SK-N-DZ (cell line): Measurements from ENCODE around the gene HOXD9.
A peak's percentile ranks its signal among the peaks of the same experiment; 100 is the strongest.

ENCODE experiments used
- DNase-seq: peaks from one replicate; pipeline ENCODE4 v3.0.0-alpha.2; 2015; ENCODE audit warnings: low spot score

HOXD9 gene

DNA sequence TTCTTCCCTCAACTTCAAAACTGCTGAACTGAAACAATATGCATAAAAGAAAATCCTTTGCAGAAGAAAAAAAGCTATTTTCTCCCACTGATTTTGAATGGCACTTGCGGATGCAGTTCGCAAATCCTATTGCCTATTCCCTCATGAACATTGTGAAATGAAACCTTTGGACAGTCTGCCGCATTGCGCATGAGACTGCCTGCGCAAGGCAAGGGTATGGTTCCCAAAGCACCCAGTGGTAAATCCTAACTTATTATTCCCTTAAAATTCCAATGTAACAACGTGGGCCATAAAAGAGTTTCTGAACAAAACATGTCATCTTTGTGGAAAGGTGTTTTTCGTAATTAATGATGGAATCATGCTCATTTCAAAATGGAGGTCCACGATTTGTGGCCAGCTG, 15.4 kb downstream of the HOXD9 start:
- no peak for DNase-seq

DNA sequence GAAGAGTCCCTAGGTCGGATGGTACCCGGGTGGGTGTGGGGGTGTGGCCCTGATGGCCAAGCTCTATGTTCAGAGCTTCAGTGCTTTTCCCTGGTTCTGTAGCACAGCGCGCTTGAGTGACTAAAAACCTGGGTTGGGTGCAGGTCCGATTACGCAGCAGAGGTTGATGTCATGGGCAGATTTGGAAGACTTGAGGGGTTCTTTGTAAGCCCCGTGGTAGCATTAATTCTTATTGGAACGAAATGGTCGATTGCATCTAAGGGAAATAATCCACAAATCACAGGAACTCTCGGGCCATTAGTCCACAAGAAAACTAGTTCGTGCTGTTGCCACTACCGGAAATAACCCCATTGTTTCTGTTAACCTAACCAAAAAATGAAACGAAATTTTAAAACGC, 16.0 kb downstream of the HOXD9 start:
- no peak for DNase-seq

DNA sequence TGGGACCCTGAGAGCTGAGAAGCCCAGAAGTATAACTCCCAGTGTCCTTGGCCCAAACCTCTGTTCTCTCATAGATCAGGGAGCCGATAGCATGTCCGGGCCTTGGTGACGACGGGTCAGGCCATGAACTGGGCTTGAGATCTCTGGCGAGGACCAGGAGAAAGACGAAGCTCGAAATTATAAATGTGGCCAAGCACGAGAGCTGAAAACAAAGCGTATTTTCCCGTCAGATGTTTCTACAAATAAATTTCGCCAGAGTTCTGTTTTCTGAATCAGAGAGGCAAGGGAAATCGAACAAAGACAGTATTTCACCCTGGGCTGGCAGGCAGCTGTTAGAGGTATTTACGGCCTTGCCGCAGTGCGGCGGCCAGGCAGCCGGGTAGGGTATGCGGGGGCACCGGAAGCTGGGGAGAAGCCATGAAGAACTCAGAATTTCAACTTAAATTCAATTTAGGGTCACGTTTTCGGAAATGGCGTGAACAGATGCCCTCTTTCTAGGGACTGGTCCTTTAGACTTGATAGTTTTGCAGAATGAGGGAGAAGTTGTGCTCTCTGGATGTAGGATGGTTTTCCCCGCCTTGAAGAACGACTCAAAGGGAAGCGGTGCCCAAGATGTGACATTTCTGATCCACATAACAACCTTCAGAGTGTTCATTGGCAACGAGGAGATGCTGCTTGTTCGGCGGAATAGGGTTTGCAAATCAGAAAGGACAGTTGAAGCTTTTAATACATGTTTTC, 16.6 kb downstream of the HOXD9 start:
- no peak for DNase-seq

DNA sequence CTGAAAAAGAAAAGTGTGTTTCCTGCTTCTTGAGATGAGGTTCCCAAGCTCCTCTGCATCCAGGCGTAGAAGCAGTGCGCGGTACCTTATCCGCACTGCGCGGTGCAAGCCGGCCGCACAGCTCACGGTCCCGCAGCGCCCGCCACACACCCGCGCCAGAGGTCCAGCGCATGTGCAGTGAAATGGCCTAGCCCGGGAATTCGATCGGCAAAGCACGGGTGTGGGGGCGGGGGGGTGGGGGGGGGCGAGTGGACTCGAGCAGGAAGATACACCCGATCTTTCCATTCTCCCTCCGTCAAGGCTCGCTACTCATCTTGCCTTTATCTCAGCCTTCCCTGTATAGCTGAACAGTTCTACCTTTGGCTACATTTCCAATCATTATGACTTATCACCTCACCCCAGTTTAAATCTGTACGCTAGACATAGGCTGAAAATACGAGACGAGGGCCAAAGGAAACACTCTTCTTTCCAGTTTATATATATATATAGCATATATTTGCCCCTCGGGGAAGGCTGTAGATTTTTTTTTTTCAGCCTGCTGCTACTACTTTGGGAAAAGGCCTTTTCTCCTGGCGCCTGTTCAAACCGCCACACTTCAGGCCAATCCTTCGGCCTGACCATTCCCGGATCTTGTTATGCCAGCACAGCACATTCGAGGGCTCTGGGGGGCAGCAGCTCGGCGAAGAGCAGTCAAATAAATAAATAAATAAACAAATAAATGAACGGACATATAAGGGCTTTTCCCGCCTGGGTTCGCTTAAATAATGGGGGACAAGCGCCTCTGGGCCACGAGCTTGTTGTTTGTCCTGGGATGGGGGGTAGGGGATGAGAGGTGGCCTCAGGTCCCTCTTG, 17.4 kb downstream of the HOXD9 start:
- DNase-seq, result no peak

DNA sequence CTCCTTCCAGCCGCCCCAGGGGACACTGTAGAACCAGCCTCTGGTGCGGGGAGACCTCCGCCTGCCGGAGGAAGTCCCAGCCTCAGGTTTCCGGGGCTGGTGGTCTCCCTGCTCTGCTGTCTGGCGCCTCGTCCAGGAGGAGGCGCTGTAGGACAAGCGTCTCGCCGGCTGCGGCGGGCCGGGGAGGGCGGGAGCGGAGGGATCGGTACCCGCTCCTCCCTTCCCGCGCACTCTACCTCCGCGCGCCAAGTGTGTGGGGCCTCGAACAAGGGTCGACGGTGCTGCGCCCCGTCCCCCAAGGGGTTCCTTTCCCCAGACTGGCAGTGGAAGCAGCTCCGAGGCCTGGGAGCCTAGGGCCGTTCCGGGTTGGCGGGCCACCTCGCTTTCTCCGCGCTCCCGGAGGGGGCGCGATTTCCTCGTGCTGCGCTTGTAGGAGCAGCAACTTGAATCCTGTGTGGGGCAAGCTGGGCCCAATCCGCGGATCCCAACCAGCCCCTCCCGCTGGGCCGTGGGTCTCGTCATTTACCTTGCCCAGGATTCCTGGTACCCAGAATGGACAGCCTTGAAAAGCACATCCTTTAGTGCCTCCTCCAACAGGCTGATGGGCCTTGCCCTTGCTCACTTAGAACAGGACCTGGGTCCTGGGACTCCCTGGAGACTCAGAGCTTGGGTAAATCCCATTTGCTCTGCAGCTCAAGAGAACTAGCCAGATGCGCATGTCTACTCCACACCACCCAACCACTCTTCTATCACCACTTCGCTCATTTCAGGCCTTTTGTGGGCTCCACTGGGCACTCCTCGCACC, 18.2 kb downstream of the HOXD9 start:
- no peak for DNase-seq

DNA sequence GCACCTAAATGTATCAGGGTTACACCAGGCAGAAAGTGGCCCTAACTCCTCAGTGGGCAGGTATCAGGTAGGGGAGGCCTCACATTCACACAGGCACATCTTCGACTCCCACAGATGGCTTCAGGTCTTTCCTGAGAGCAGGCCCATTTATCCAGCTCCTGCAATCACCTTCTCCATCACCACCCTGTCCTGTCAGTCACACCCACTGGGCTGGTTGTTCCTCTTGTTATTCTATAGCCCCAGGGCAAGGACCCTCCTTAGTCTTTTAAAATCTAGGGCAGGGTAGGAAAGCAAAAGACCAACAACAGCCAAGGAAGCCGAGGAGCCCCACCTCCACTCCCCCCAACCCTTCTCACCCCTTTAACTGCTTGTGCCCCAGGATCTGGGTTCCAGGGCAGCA, 19.8 kb downstream of the HOXD9 start:
- no peak for DNase-seq

DNA sequence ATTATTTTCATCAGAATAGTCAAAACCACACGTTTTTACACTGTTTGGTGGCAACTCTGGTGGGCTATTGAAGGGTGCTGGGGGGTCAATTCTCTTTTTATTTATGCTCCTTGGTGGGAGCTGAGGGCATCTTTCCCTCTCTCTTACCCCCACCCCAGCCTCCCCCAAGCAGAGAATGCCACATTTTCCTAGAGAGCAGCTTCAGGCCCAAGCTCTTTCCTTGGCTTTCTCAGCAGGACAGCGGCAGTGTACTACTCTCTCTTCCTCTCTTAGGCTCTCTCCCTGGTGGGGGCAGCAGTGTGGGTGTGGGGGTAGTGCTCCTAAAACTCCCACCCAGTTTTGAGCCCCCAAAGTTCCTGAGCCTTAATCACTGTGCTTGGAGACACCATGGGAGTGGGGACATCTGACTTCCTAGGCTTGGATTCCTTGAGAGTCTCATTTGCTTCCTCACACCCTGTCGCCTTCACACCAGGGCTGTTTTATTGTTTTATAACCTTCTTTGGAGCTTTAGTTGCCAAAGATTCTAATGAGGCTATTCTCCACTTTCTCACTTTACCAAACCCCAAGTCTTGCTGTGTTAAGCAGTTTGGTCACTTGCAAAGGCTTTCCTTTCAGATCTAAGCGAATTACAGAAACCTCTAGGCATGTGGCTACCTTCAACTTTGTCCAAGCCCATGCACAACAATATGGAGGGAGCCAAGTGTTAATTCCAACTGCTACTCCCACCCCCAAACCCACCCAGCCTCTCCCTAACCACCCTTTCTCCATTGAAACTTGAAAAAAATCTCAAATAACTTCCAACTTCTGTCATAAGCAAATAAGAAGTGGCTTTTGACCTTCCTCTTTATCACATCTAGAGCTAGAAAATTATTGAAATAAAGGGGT, 22.8 kb downstream of the HOXD9 start:
- no peak for DNase-seq

DNA sequence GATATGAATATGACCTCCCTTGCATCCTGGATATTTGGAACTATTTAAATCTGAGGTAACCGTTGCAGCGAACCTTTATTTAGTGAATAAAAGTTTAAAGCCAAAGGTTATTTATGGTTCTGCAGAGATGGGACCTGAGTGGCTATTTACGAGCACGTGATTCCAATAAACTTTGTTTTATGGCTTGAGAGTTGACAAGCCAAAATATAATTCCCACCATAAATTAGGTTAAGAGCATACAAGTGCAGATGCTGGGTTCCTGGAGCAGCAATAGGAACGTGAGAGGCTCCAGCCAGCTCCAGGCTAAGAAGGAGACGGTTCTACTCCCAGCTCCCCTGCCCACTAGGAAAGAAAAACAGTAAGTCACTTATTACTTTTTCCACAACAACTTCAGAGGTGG, 23.6 kb downstream of the HOXD9 start:
- DNase-seq, result peak; percentile 62

DNA sequence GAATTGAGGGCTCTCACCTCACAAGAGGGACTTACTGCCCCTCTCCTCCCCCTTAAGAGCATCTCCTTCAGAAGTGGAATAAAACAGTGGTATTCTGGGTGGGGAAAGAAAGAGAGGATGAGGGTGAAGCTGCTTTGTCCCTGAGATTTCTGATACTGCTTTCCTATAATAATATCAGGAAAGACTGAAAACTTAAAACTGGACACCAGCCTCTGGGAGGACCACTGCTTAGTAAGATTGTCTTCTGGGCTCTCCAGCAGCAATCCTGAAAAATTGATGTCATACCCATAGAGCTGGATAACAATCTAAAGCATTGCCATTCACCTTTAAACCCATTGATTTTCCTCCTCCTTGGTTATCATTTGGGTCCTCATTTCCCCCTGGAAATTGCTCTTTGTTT, 24.1 kb downstream of the HOXD9 start:
- no peak for DNase-seq

DNA sequence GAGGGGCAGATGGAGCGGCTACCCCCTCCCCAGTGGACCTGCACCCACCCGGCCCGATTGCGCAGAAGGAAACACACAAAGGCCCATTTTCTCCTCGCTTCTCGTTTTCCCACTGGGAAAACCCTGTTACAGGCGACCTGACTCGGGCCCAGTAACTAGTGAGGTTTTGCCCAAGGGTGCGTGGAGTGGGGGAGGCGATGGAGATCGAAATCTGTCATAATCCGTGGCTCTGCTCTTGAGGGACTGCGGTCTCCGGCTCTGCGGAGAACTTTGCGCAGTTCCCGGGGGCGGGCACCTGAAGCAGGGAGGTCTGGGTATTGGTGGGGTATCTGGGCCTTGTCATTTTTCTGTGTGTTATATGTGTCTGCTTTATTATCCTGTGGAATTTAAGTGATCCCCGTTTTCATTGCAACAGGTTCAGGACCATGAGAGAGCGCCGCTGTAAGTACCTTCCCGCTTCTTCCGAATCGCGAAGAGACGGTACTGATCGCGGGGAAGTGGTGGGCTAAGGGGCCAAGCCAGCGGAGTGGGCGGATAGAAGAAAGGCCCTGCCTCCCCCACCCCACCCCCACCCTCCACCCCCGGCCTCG, 24.8 kb downstream of the HOXD9 start:
- DNase-seq, result no peak

DNA sequence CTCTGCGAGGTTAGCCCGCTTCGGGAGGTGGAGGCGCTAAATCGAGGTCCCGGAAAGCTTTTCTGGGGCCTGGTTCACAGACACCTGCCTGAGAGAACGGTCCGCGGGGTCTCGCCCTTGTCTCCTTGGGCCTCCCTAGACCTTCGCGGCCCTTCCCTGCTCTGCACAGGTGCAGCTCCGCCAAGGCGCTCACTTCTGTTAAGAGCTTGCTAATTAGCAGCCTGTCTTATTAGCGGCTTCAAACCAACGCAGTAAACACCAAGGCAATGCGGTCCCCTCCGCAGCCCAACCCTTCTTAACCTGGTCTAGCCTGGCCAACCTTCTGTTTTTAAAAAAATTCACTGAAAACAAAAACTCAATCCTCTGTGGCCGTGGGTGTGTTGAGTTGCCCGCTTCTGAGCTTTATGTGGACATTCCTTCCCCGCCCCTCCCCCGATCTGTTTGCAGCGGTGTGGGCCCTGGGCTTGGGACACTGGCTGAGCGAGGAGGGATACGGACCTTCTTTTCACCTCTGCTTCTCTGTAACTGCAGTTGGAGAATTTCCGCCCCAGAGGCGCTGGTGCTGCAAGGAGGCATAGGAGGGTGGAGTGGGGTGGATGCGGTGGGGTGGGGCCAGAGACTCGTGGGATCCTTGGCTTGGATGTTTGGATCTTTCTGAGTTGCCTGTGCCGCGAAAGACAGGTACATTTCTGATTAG, 25.4 kb downstream of the HOXD9 start:
- DNase-seq, result no peak

DNA sequence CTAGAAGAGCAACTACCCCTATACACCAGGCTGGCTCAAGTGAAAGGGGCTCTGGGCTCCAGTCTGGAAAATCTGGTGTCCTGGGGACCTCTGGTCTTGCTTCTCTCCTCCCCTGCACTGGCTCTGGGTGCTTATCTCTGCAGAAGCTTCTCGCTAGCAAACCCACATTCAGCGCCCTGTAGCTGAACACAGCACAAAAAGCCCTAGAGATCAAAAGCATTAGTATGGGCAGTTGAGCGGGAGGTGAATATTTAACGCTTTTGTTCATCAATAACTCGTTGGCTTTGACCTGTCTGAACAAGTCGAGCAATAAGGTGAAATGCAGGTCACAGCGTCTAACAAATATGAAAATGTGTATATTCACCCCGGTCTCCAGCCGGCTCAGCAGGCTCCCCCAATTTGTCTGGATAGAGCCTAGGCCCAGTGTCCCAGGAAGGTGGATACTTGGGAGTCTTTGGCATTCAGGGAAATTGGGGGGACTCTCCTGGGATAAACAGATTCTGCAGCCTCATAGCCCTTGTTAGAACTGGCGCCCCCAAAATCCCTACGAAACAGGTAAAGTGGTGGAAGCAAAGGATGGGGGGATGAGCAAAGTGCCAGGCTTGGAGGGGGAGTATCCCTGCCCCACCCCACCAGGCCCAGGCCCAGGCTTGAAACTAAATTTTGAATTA, 26.4 kb downstream of the HOXD9 start:
- DNase-seq, result no peak

DNA sequence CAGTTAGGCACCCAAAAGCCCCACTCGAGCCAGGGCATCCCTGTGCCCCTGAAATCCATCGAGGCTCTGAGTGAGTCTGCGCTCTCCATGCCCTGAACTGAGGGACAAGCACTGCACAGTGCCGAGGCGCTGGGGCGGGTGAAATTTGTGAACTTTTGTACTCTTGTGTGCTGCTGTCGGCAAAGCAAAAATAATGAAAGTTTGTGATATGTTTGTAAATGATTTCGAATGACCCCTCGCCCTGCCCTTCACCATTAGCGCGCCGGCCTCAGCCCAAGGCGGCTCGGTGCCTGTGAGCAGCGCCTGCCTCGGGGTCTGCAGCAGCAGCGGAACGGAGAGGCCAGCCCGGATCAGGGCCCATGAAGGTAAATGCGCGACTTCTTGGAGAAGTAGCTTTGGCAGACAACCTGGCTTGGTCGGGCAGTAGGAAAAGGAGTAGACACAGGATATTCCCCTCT, 27.0 kb downstream of the HOXD9 start:
- DNase-seq, result no peak

DNA sequence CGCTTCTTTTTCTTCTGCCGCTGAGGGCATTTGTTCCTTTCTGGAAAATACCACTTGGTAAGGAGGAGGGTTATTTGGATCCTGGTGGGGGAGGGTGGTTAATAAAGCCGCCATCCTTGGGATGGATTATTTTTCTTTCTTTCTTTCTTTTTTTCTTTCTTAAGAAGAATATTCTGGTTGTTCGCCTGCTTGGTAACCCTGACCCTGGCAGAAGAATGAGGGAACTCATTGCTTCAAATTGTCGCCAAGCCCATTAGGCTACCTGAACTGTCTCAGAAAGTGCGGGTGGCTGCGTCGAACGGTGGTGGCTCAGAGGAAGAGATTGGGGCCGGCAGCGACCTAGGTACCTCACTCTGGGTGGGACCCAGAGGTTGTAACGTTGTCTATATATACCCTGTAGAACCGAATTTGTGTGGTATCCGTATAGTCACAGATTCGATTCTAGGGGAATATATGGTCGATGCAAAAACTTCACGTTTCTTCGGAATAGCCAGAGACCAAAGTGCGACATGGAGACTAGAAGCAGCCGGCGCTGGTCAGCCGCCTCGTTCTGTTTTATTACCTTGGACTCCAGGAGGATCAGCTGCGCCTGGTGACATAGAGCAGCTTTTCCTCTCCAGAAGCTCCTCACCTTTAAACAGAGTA, 27.5 kb downstream of the HOXD9 start:
- DNase-seq, result no peak

DNA sequence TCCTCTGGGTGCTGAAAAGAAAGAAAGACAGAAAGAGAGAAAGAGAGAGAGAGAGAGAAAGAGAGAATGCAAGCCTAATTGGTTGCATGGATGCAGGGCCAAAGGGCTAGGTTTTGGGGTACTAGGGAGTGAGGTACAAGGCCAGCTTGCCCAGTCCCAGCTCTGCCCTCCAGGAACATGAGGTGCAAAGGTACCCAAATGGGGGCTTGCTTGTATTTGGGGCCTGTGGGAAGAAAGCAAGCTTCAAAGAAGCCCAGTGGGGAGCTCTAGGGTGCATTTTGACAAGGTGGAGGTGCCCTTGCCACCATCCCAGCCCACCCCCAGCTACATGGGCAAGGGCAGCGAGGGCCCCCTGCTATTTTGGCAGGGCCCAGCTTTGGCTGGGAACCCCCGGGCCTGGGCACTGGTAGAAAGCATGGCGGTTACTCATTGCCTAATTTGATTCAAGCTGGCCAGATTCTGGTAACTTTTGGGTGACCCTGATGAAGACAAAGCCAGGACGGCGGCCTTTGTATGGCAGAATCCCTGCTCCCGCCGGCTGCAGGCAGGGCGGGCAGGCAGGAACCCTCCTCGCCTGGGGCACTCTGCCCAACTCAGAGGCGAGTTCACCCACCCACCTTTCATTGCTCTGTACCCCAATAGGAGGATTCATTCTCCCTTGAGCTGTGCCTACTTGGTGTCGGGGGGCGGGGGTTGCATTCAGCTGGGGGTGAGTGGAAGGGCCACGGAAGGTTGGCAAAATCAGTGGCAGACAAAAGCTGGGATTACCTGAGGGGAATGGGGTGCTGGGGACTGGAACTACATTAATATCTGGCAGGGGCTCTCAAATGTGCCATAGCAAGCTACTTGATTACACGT, 28.3 kb downstream of the HOXD9 start:
- no peak for DNase-seq

DNA sequence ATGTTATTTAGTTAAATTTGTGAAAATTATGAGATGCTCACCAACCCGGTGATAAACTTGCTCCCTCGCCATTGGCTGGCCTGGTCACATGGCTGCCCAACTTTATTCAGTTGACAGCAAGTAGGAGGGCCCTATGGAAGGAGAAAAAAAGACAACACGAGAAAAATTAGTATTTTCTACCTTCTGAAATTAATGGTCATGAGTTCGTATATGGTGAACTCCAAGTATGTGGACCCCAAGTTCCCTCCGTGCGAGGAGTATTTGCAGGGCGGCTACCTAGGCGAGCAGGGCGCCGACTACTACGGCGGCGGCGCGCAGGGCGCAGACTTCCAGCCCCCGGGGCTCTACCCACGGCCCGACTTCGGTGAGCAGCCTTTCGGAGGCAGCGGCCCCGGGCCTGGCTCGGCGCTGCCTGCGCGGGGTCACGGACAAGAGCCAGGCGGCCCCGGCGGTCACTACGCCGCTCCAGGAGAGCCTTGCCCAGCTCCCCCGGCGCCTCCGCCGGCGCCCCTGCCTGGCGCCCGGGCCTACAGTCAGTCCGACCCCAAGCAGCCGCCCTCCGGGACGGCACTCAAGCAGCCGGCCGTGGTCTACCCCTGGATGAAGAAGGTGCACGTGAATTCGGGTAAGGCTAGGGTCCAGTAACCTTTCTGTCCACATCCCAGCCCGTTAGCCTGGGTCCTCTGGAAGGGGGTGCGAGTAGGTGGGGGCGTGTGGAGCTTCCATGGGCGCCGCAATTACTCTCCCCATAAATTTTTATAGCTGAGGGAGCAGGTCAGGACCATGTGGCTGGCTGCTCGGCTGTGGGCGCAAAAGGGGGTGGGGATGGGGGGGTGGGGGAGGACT, 29.1 kb downstream of the HOXD9 start, which contains the start of gene HOXD4:
Gene HOXD4, plus strand, starts transcription at position 109 of the 846 bp plus-strand sequence. Its CDS starts 84 bp downstream, at position 193.
- no peak for DNase-seq
